Activated CD8-positive, alpha-beta T cell treated with anti-CD3 and anti-CD28 coated beads, Interleukin-2, amount 10 ng/mL, durations not matched to agents 7 days and 5 days (primary cell): Measurements from ENCODE around the gene TNNI3K. TPM values are rescaled to one million over a fixed set of nuclear protein-coding genes. Genes with fewer than 3 reads are reported as not detected.

Source experiments
- ATAC-seq: fragments of 150-1000 bp; cut with Tn5 transposase; one replicate; pipeline ENCODE4 v1.10.0; 2021; ENCODE audit warnings: moderate library complexity
- CTCF ChIA-PET: fragments of 350-600 bp; sonication (Branson Sonifier 250); formaldehyde crosslinking; loops from one replicate; lab custom pipeline; 2021; ENCODE audit warnings: antibody characterized with exemption; lab: Charles Lee
- POLR2A ChIA-PET: fragments of 350-600 bp; sonication (Branson Sonifier 250); formaldehyde crosslinking; loops from one replicate; lab custom pipeline; 2021; ENCODE audit warnings: antibody characterized with exemption; lab: Charles Lee
- DNase-seq: peaks from one replicate; pipeline ENCODE4 v3.0.0-alpha.2; 2020
- H3K27ac Mint-ChIP-seq: one replicate; pipeline ENCODE4 v1.8.0; 2021; ENCODE audit warnings: mild to moderate bottlenecking, mixed read lengths
- H3K27me3 Mint-ChIP-seq: one replicate; pipeline ENCODE4 v1.8.0; 2021; ENCODE audit warnings: low read depth, mixed read lengths
- H3K36me3 Mint-ChIP-seq: one replicate; pipeline ENCODE4 v1.8.0; 2021; ENCODE audit warnings: low read depth, mixed read lengths
- H3K4me1 Mint-ChIP-seq: one replicate; pipeline ENCODE4 v1.8.0; 2021; ENCODE audit warnings: low read depth, mixed read lengths
- H3K4me3 Mint-ChIP-seq: one replicate; pipeline ENCODE4 v1.8.0; 2021; ENCODE audit warnings: mild to moderate bottlenecking, mixed read lengths
- H3K9me3 Mint-ChIP-seq: one replicate; pipeline ENCODE4 v1.8.0; 2022; ENCODE audit warnings: mixed read lengths; ENCODE audit not compliant: insufficient read depth
- total RNA-seq, 2 experiments: library from RNA; stranded (reverse); gene quantifications; one replicate each; pipeline ENCODE4 v1.2.3, GENCODE V29; 2021

Gene TNNI3K
- total RNA-seq, 2 experiments from 2014 or later = not detected

DNA sequence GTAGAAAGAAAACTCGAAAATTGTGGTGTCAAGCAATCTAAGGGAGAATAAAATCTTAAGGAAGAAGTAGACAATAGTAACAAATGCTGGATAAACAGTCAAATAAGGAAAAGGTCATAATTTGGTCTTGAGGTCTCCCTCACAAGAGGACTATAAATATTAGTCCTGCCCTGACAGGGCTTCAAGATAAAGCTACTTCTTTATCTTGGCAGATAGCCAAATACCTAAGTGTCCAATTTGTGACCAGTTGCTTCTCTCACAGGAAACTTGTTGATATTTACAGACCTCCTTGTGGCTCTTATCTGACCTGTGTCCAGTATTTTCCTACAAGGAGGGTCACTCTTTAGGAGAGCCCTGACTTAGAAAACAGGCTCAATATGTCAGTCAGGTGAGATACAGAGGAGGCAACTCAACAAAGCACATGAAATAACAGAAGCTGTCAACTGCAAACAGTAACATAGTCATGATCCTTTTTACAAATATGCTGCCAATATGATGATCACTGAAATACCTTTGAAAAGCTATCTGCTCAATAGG lies 88.8 kb downstream of the TNNI3K start:
- CTCF ChIA-PET = no interaction called here
- Mint-ChIP-seq H3K4me1 (no peaks in the 10 kb centered on the region), H3K9me3 (no peaks in the 10 kb centered on the region), H3K4me3 (no peak overlapping the region), H3K27me3 (no peaks in the 10 kb centered on the region), H3K27ac (no peak overlapping the region), H3K36me3 (no peaks in the 10 kb centered on the region)
- DNase-seq = no peak
- POLR2A ChIA-PET = no interaction called here
- no peak for ATAC-seq

GRCh38 chr1:74324684-74325448 lies 89.7 kb downstream of the TNNI3K start:
- ChIA-PET POLR2A (no interaction called here), CTCF (no interaction called here)
- ATAC-seq (no peak), DNase-seq (no peak)
- Mint-ChIP-seq H3K9me3 (no peaks in the 10 kb centered on the region), H3K27me3 (no peaks in the 10 kb centered on the region), H3K4me3 (no peak overlapping the region), H3K27ac (no peak overlapping the region), H3K36me3 (no peaks in the 10 kb centered on the region), H3K4me1 (no peaks in the 10 kb centered on the region)

DNA sequence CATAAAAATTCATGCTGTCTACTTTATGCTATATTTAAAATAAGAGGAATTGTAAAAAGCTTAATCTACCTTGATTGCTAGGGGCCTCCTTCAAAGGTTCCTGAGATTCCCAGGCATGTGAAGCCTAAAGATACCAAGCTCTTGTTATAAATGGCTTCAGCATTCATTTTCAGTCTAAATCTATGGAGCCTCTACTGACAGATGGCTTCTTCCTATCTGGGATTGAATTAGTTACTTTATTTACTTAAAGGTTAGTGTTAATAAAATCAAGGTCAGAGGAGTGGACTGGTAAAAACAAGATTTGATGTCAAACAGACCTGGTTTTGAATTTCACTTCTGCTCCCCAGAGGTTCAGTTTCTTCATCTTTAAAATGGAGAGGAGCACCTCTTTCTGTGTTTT lies 93.7 kb downstream of the TNNI3K start:
- H3K27me3 Mint-ChIP-seq = no peaks in the 10 kb centered on the region
- no peak for DNase-seq
- no peaks in the 10 kb centered on the region for H3K36me3 Mint-ChIP-seq
- no peak overlapping the region for H3K27ac Mint-ChIP-seq
- no peaks in the 10 kb centered on the region for H3K4me1 Mint-ChIP-seq
- H3K4me3 Mint-ChIP-seq = no peak overlapping the region
- no peak for ATAC-seq
- H3K9me3 Mint-ChIP-seq = no peaks in the 10 kb centered on the region
- POLR2A ChIA-PET = no interaction called here
- CTCF ChIA-PET = no interaction called here

- Mint-ChIP-seq H3K27me3 (no peaks in the 10 kb centered on the region), H3K36me3 (no peaks in the 10 kb centered on the region), H3K4me3 (no peak overlapping the region), H3K4me1 (no peaks in the 10 kb centered on the region), H3K9me3 (no peaks in the 10 kb centered on the region), H3K27ac (no peak overlapping the region)
- ATAC-seq (no peak), DNase-seq (no peak)
- ChIA-PET POLR2A (no interaction called here), CTCF (no interaction called here)
Measured at GRCh38 chr1:74333244-74333643, 98.1 kb downstream of the TNNI3K start.

- ChIA-PET CTCF (no interaction called here), POLR2A (no interaction called here)
- DNase-seq = no peak
- H3K36me3 Mint-ChIP-seq = no peaks in the 10 kb centered on the region
- no peak for ATAC-seq
- no peak overlapping the region for H3K4me3 Mint-ChIP-seq
- H3K27ac Mint-ChIP-seq = no peak overlapping the region
- H3K4me1 Mint-ChIP-seq = no peaks in the 10 kb centered on the region
- H3K27me3 Mint-ChIP-seq = no peaks in the 10 kb centered on the region
- no peaks in the 10 kb centered on the region for H3K9me3 Mint-ChIP-seq
Measured at GRCh38 chr1:74334147-74334546, 99.0 kb downstream of the TNNI3K start.

GRCh38 chr1:74340656-74341055 lies 105.5 kb downstream of the TNNI3K start:
- CTCF ChIA-PET = no interaction called here
- no peaks in the 10 kb centered on the region for H3K4me1 Mint-ChIP-seq

GRCh38 chr1:74341702-74342339 lies 106.6 kb downstream of the TNNI3K start:
- Mint-ChIP-seq H3K27me3 (no peaks in the 10 kb centered on the region), H3K27ac (no peak overlapping the region), H3K36me3 (no peaks in the 10 kb centered on the region), H3K4me3 (no peak overlapping the region), H3K9me3 (no peaks in the 10 kb centered on the region), H3K4me1 (no peaks in the 10 kb centered on the region)
- ChIA-PET POLR2A (no interaction called here), CTCF (no interaction called here)
- no peak for ATAC-seq
- DNase-seq = no peak

More at GRCh38 chr1:74340656-74341055, 105.5 kb downstream of the TNNI3K start:
- Mint-ChIP-seq H3K4me3 (no peak overlapping the region), H3K9me3 (no peaks in the 10 kb centered on the region), H3K27me3 (no peaks in the 10 kb centered on the region), H3K36me3 (no peaks in the 10 kb centered on the region), H3K27ac (no peak overlapping the region)
- ATAC-seq (no peak), DNase-seq (no peak)
- POLR2A ChIA-PET = no interaction called here

DNA sequence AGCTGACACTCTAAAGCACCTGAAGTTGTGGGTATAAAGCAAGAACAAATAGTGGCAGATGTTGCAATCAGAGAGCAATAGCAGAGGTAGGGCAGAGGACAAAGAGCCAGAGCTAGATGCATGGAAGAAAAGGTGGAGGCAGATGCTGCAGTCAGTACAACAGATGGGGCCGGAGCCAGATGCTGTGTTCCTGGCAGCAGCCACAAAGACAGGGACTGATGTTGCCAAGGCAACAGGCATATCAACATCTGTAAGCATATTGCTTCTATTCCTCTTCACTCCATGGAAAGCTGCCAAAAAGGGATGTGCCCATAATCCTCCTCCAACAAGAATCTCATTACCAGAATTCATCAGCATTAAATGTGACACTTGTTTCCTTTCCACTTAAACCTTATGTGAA lies 108.0 kb downstream of the TNNI3K start:
- ChIA-PET CTCF (no interaction called here), POLR2A (no interaction called here)
- no peak for ATAC-seq
- no peak overlapping the region for H3K27ac Mint-ChIP-seq
- H3K4me1 Mint-ChIP-seq = no peaks in the 10 kb centered on the region
- no peaks in the 10 kb centered on the region for H3K27me3 Mint-ChIP-seq
- H3K9me3 Mint-ChIP-seq = no peaks in the 10 kb centered on the region
- DNase-seq = no peak
- no peak overlapping the region for H3K4me3 Mint-ChIP-seq
- no peaks in the 10 kb centered on the region for H3K36me3 Mint-ChIP-seq

DNA sequence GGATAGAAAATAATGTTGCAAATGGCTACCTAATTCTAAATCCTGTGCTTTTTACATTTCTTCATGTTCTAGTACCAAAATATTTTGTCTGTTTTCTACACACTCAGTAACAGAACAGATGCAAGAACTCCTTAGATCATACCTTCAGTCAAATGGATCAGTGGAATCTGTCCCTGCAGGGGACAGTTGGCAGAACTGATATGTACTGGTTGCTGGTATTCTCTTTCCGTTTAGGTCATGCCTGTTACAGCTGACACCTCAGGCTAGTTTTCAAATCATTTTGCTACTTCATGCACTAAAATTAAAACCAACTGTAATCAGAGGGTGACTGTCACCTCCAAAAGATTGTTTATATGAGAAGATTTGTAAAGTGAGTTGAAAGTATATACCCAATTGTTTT lies 109.2 kb downstream of the TNNI3K start:
- H3K4me3 Mint-ChIP-seq = no peak overlapping the region
- no peaks in the 10 kb centered on the region for H3K9me3 Mint-ChIP-seq
- CTCF ChIA-PET = no interaction called here
- no peak for DNase-seq
- H3K27ac Mint-ChIP-seq = no peak overlapping the region
- no peaks in the 10 kb centered on the region for H3K36me3 Mint-ChIP-seq
- H3K27me3 Mint-ChIP-seq = no peaks in the 10 kb centered on the region
- no peak for ATAC-seq
- no peaks in the 10 kb centered on the region for H3K4me1 Mint-ChIP-seq
- POLR2A ChIA-PET = no interaction called here

DNA sequence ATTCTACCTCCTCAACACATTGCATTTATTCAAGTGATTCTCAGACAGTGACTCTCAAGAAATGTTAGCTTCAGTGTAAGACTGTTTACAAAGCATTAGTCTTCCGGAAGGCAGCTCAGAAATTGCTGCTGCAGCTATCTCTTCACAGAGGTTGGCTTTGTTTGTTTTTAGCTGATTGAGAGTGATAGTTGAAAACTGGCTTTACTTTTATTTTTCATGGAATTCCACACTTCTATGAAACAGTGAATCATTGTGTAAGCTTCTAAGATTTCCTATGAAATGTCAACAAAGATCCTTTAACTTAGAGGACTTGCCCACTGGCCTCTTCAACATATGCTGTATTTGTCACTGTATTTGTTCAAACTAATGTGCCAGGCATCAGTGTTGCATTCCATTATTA lies 121.3 kb downstream of the TNNI3K start:
- Mint-ChIP-seq H3K27ac (no peak overlapping the region), H3K27me3 (no peaks in the 10 kb centered on the region), H3K4me1 (no peaks in the 10 kb centered on the region), H3K36me3 (no peaks in the 10 kb centered on the region), H3K9me3 (no peaks in the 10 kb centered on the region), H3K4me3 (no peak overlapping the region)
- CTCF ChIA-PET = no interaction called here
- POLR2A ChIA-PET = no interaction called here
- ATAC-seq = no peak
- no peak for DNase-seq

DNA sequence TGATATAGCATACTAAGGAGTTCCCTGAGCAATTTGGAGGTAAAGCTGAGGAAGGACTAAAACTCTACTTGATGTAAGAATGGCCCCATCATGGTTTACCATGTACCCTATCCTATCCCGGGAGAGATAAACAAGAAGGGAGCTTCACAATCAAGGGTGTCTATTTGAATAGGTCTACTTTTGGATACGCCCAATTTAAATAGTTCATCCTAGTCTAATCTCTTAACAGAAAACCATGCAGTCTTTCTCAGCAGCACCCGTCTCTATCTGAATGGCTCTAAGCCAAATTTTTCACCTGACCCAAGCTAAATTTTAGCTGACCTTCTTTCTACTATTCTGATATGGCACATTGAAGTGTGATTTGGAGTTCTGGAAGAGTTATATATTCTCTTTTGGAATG lies 122.0 kb downstream of the TNNI3K start:
- H3K9me3 Mint-ChIP-seq = no peaks in the 10 kb centered on the region
- no peak overlapping the region for H3K4me3 Mint-ChIP-seq
- DNase-seq (no peak), ATAC-seq (no peak)
- H3K4me1 Mint-ChIP-seq = no peaks in the 10 kb centered on the region
- H3K27ac Mint-ChIP-seq = no peak overlapping the region
- H3K36me3 Mint-ChIP-seq = no peaks in the 10 kb centered on the region
- no peaks in the 10 kb centered on the region for H3K27me3 Mint-ChIP-seq
- ChIA-PET CTCF (no interaction called here), POLR2A (no interaction called here)

DNA sequence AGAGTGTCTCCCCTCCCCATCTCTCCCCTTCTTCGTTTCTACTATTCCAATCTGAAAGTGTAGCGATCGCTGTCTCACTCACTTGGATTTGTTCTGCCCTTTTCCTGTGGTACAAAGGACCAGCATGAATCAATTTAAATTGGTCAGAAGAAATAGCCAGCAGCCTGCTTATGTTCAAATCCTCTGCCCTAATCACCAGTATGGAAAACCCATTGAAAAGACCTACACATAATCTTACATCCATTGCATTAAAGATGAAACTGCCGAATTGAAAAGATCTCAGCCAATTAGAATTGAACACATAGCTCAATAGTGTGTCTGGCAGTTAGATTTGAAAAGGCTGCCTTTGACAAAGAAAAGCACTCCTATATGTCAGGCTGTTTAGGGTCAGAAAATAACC lies 122.6 kb downstream of the TNNI3K start:
- Mint-ChIP-seq H3K36me3 (no peaks in the 10 kb centered on the region), H3K27ac (no peak overlapping the region), H3K4me3 (no peak overlapping the region), H3K4me1 (no peaks in the 10 kb centered on the region), H3K9me3 (no peaks in the 10 kb centered on the region), H3K27me3 (no peaks in the 10 kb centered on the region)
- ATAC-seq (no peak), DNase-seq (no peak)
- ChIA-PET CTCF (no interaction called here), POLR2A (no interaction called here)
